ENCODE results near the gene GRAMD4.

Gene GRAMD4

DNA sequence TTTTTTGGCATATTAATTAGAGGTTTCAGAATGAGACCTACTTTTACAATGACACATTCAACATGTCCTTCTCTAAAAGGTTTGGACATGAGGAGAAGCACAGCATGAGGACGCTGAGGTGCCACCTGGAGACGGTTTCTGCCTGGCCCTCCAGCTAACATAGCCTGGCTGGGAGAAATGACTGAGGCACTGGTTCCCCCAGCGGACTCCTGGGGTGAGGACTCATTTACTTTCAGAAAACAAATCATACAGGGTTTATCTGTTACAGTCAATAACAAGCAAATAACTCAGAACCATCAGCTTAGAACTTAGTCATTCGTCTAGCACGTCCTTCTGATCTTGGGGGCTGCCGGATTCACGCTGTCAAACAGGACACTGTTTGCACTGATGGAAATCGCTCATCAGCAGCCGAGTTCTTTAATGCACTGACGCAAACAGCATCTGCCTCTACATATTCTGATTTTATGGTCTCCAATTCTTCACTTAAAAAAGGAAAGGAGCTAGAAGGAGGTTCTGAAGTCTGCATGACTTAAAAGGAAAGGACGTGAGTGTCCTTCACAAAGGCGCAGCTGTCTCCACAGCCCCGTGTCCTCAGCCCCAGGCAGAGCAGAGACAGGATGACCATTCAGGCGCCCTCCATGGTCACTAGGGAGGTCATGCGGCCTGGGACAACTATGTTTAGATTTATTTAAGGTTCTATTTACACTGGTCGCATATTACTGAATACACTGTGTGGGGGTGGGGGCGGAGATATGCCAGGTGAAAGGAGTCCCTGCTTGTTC lies 73.6 kb downstream of the GRAMD4 start:
- DNase-seq (ENCODE audit: low read depth): no peak

DNA sequence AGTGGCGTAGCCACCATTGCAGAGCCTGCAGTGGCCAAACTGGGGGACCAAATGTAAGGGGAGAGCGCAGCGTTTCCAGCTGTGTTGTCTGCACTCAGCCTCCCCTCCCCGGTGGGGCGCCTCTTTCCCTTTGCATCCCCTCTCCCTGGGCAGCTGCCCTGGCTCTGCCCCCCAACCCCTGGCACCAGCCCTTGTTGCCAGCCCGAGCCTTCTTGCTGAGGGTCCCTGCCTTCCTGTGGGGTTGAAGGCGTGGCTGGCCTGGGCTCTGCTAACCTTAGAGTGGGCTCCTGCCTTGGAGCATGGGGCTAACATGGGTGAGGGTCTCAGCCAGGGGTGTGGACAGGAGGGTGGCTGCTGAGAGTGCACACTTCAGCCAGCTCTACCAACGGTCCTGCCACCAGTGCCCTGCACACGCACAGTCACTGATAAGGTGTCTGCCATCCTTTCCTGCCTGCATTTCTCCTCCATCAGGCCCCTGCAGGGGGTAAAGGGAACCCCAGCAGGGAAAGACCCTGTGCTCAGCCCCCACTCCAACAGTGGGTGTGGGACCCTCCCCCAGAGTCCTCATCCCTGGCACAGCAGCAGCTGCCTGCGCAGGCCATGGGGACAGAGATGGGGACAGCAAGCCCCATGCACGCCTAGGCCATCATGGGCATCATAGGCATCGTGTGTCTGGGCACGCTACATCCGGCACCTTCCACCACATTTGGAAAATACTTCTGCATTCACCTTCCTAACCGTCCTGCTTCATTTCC lies 74.4 kb downstream of the GRAMD4 start:
- DNase-seq (ENCODE audit: low read depth): no peak

DNA sequence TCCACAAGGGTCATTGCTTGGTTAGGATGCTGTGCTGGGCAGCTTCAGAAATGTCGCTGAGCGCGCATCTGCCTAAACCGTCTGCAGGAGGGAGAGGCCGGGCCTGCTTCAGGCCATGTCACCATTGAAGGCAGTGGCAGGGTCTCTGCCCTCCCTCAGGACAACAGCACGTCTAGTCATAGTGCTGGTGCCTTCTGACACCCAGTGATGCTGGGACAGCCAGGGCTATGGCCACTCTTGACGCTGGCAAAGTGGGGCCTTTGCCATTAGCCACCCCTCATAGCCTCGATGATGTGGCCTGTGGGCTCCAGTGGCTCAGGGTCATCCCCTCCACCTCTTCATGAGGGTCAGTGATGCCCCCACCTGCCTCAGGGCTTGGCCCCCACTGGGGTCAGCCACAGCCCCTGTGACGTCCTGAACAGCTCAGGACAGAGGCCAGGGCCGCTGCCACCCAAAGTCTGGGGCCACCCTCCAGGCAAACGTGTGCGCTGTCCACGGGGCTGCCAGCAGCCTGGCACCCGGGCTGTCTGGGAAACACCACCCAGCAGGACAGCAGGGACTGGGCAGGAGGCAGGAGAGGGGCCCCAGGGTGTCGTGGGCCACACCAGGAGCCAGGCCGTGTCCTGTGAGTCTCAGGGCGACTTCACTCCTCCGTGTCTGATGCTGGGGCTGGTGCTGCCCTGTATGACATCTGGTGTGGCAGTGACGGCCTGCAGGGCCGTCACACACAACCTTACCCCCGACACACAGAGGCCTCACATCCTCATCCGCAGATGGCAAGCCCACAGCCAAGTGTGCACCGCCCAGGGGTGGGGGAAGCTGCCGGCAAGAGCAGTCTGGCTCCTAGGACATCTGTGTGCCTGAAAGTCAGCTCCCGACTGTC lies 75.4 kb downstream of the GRAMD4 start:
- DNase-seq (ENCODE audit: low read depth): no peak

DNA sequence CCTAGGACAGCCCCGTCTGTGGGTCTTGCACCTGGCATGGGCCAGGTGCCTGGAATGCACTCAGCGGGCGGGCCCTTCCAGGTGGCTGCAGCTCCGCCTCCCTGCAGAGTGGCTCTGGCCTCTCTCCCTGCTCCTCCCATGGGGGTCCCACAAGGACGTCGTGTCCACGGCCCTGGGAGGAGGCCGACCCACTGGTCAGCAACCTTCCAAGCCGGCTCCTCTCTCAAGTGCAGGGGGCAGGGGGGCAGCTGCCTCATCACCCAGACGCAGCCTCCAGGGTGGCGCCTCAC lies 76.0 kb downstream of the GRAMD4 start:
- no peak for DNase-seq (ENCODE audit: low read depth)

DNA sequence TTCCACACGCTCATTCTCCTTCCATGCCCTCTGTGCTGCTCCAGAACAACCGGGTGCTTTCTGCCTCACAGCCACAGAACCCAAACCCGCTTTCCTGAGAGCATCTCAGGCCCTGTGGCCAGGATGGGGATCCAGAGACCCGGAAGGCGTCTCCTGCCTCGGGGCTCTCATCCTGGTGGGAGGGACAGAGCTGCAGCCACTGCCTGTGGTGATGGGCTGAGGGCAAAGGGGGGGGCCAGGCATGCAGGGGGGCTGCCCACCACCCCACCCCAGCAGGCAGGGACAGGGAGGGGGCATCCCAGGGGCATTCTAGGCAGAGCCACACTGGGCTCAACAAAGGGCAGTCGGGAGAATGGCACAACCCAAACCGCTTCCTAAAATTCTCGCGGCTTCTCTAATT lies 76.4 kb downstream of the GRAMD4 start:
- DNase-seq (ENCODE audit: low read depth): no peak

DNA sequence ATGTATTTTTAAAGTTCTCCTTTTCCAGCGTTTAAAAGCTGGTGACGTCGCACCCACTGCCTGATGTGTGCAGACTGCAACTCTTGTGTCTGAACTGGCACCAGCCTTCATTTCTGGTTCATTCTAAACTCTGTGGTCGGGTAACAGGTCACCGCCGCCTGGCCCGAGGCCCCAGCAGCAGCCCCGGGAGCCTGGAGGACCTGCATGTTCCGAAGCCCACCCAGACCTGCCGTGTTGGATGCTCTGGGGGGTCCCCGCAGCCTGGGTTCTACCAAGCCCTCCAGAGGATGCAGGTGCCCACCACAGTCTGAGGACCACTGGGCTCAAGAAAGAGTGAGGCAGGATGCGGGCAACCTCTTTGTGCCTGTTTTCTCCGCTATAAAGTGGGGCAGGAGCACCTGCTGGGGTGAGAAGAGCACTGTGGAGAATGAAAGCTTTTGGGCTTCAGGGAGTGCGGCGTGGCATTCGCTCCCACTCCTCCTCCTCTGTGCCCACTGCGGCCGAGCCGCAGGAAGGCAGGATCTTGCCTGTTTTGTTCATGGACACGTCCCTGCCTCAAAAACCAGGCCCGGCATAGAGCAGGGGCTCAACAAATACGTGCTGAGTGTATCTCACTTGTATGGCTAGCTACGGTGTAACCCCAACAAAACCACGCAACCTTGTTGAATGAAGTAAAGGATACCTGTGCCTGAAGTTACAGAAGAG lies 77.8 kb downstream of the GRAMD4 start:
- DNase-seq (ENCODE audit: low read depth): no peak

DNA sequence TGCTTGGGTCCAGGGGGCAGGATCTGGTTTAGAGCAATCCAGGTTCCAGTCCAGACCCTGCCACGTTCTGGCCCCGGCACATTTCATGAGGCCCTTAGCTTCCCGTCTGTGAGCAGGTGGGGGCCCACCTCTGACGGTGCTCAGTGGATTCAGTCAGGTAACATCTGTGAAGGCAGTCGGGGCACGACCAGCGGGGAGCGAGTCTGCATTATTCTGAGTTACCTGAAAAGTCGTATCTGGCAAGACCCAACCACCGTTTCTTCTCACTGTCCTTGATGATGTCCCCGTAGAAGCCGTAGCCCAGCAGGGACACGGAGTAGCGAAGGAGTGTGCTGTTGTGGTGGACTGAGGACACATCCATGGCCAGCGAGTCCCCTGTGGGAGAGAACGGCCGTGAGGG lies 78.9 kb downstream of the GRAMD4 start:
- DNase-seq (ENCODE audit: low read depth): no peak

DNA sequence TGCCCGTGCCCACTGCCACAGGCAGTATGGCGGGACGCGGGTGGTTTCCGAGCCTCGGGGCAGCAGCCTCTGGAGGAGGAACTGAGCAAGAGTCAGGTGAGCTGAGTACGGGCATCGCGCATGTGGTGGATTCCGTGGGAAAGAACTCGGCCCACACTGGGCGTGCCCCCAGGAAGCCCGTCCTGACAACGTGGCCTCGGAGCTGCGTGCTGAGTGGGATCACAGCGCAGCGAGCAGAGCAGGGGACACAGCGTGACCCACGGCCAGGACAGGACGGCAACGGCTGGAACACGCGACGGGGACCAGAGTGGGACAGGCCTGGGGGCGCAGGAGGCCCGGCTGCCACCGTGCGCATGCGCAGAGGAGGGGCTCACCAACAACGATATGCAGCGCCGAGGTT lies 81.1 kb downstream of the GRAMD4 start:
- DNase-seq (ENCODE audit: low read depth): no peak

DNA sequence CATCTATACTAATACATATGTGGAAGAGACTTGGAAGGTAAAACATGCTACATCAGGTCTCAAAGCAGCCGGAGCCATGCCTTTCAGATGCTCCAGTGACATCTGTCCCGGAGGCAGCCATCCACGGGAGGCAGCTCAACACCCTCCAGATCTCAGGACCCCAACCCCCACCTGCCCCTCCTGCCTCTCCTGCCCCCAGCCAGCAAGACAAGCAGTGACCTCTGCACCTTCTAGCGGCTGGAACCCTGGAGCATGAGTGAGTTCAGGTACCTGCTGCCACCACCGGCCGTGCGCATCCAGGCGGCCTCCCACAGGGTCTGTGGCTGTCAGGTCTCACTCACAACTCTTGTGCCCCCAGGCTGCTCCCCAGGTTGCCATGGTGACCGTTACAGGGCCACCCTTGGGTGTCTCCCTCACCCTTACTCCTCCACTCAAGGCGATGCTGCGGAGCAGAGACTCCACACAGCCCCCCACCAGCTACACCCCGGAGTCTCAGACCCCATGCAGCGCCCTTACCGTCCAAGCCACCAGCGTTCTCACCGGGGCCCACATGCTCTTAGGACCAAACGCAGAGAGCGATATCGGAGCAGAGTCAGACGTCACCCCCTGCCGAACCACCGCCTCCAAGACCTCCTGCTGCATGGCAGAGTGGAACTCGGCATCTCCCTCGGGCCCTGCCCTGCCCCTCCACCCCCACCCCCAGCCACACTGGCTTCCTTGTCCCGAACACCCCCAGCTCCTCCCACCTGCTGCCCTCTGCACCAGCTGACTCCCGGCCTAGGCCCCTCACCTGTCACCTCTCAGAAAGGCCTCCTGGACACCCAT lies 83.2 kb downstream of the GRAMD4 start:
- no peak for DNase-seq (ENCODE audit: low read depth)

DNA sequence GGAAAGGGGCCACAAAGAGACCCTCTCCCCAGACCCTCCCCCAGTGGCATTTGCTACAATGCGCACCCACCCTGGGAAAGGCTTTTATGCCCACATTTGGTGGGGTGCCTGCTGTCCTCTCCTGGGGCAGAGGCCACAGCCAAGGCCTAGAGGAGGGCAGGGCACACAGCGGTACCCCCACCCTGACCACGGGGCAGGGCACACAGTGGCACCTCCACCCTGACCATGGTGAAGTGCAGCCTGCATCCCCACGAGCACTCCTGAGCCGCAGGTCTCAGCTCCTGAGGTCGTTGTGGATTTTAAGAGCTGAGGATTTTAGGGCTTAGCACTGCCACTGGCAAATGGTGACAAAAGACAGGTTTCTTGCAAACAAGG lies 83.8 kb downstream of the GRAMD4 start:
- no peak for DNase-seq (ENCODE audit: low read depth)

DNA sequence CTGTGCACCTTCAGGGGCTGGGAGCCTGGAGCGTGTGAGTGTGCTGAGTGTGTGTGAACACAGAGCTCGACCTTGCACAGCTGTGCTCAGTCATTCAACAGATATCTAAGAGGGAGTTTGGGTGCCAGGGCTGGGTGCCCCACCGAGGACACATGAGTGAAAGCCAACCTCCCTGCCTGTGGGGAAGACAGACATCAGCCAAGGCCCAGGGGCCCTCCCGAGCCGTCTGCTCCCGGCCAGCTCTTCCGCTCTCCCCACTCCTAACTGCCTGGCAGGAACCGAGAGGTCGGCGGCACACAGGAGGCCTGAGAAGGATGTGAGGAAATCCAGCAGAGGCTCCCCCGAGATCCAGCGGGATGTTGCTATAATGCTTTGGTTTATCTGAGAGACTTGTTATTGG lies 85.9 kb downstream of the GRAMD4 start:
- no peak for DNase-seq (ENCODE audit: low read depth)

DNA sequence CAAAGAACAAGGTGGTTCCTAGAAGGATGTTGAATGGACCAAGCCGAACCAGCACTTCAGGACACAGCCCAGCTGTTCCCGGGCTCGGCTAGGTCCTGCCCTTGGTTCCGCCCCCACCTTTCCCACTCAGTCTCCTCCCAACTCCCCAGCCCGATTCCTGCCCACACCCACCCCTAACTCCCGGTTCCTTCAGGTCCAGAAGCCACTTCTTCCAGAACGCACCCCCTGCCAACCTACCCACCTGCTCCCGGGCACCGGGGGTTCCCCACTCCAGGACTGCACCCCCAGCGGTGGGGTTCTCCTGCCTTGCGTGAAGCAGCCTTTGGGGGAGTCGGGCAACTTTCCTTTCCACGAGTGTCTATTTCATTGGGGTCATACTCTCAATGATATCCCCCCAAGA lies 87.1 kb downstream of the GRAMD4 start:
- no peak for DNase-seq (ENCODE audit: low read depth)

DNA sequence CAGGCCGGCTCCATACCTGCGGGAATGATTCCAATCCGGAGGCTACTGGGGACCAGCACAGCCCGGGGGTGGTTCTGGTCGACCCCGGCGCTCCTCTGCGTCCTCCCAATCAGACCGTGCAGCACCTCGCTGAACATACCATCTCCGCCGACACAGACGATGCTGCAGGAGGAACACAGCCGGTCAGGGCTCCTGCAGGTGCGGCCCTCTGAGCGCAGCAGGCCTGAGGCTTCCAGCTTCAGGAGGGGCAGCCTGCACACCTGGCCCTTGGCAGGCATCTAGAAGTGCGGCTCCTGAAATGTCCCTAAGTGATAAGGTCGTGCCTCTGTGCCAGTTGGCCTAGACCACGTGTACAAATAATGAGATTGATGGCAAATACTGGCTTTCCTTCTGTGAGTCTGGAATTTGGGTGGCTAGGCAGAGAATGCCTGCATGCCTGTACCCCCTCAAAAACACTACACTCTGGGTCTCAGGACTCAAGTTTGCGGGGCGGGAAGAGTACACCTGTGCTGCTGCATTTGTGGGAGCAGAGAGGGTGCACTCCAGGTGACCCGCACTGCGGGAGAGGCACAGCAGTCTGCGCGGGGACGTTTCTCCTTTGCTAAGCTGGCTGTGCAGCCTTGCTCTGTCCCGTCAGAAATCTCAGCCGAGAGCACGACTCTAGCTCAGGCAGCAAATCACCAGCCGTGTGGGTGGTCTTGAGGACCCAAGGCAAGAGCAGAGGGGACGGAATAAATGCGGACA lies 87.8 kb downstream of the GRAMD4 start:
- DNase-seq (ENCODE audit: low read depth): no peak

DNA sequence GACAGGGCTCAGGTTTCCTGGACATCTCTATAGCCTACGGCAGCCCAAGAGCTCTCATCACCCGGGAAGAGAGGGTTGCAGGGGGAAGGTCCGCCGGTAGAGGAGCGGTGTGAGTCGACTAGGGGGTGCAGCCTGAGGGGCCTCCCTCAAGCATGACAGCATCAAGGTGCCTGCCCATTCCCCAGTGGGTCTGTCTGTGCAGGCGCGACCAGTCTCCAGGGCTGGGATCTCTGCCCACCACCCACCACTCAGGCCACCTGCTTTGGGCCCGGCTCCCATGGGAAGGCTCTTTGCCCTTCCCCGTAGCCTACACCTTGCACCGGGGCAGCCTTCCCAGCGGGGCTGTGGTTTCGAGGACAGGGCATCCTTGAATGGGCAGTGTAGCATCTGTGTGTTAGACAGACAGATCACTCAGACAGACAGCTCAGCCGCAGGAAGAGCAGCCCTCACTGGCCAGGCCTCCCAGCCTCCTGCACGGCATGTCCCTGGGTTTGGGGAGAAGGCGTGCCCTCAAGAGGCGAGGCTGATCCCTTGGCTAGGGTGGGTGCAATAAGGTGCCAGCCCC lies 88.7 kb downstream of the GRAMD4 start:
- DNase-seq (ENCODE audit: low read depth): no peak

DNA sequence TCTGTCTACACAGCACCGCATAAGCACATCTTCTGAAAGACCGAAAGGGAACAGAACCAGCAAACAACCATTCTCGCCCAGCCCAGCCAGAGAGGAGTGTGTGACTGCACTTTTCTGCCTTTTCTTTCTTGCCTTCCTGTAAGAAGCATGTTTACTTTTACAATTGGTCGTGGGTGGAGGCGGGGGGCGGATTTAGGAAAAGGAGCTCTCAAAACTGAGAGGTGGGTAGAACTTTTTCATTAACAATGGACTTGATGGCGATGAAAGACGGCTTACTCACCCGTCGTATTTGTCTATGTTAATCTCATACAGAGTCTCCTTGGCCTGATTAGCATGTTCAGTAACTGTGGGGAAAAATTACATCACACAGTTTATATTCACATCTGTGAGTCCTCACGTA lies 90.6 kb downstream of the GRAMD4 start:
- no peak for DNase-seq (ENCODE audit: low read depth)

DNA sequence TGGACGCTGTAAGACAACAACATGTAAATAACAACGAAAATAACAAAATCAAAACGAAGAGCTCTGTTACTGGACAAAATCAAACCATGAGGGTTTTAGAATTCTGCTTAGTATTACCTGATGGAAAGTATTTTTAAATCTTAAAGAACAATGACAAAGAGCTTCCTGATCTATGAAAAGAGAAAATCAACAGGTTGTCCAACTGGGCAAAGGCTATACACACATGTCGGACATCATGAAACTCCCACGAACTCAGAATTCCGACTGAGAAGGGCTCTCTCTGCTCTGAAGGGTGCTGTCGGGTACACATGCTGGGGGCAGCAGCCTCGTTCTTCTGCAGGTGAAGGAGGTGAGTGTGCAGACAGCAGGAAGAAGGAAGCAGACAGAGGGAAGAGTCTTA lies 92.1 kb downstream of the GRAMD4 start:
- no peak for DNase-seq (ENCODE audit: low read depth)

DNA sequence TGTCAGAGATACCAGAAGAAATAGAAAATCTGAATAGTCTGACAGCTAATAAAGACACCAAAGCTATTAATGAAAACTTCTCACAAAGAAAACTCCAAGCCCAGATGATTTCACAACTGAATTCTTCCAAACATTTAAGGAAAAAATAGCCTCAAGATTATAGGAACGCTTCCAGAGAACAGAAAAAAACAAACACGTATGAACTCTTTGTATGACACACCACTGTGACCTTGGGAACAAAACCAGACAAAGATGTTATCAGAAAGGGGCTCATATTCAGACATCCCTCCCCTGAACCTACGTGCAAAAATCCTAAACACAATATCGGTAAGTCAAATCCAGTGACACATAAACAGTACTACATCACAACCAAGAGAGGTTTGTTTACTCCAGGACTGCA lies 94.4 kb downstream of the GRAMD4 start:
- DNase-seq (ENCODE audit: low read depth): no peak

DNA sequence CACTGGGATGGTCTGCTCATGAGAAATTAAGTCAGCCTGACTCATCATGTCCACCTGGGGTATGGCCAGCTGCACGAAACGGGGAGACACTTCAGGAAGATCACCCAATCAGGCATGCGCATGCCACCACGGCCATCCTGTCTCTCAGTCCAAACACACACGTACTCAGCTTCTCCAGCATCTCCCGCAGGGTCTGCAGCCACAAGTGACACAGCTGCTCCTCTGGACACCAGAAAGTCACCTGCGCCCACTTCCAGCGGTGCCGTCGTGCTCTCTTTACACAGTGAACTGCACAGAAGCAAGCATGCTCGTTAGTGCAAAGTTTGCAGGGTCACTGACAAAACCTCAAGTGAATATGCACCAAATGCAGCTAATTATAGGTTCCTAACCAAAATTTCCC lies 99.7 kb downstream of the GRAMD4 start:
- DNase-seq (ENCODE audit: low read depth): no peak

DNA sequence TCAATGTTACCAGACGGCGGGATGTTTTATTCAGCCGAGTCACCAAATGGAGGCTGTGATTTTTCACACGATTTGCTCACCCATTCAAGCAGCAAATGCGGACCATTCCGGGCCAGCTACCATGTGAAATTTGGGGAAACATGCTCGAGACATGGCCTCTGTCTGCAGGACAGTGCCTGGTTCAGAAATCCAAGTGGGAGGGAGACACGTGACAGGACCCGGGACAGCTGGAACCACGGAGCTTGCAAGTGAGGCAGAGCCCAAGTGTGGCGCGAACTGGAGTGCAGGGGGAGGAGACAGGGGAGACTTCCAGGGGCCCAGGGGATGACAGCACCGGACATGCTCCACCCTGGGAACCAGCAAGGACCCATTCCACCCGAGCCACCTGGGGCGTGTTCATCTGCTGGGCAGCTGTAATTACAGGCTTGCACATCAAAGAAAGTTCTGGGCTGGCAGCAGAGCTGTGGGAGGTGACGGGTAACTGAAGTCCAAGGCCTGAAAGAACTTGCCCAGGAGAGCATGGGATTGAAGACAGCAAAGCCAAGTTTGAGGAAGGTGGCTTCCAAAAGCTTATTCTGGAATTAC lies 101.4 kb downstream of the GRAMD4 start:
- DNase-seq (ENCODE audit: low read depth): no peak

DNA sequence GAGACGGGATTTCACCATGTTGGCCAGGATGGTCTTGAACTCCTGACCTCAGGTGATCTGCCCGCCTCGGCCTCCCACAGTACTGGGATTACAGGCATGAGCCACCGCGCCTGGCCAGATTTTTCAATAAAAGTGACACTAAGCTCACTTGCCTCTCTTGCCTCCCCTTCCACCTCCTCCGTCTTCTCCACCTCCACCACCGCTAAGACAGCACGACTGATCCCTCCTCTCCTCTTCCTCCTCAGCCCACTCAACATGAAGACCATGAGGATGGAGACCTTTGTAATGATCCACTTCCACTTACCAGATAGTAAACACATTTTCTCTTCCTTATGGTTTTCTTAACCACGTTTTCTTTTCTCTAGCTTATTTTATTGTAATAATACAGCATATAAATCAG lies 103.7 kb downstream of the GRAMD4 start:
- no peak for DNase-seq (ENCODE audit: low read depth)
